Measurements from ENCODE around the gene AEN. TPM values are rescaled to one million over a fixed set of nuclear protein-coding genes. Genes with fewer than 3 reads are reported as not detected.

Gene AEN
- total RNA-seq, 4 donors from 2014 or later, result 21.6 to 32.8 (median 27.3) TPM

DNA sequence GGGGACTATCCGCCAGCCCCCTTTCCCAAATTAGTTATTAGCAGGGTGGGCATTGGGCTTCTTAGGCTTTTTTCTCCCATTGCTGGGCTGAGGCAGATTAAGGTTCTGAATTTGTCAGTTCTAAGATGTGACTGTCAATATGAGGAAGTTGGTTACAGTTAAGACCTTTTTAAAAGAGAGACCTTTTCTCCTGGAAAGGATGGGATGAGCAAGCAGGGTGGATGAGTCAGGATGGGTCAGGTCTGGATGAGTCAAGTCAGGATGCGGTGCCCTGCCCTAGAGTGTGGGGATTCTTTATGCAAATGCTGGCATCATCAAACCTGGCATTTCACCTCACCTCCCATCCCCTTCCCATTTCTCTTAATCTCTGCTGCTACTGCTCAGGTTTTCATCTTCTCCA lies 1.9 kb downstream of the AEN start:
- WGBS, 2 donors, result 86 to 93% methylated on average over 2 of the region's 2 CpGs
- DNase-seq, result no peak
- no peak for TF ChIP-seq POLR2A (IDR thresholded peaks at IDR 0.05)
- TF ChIP-seq, protein P1, sequence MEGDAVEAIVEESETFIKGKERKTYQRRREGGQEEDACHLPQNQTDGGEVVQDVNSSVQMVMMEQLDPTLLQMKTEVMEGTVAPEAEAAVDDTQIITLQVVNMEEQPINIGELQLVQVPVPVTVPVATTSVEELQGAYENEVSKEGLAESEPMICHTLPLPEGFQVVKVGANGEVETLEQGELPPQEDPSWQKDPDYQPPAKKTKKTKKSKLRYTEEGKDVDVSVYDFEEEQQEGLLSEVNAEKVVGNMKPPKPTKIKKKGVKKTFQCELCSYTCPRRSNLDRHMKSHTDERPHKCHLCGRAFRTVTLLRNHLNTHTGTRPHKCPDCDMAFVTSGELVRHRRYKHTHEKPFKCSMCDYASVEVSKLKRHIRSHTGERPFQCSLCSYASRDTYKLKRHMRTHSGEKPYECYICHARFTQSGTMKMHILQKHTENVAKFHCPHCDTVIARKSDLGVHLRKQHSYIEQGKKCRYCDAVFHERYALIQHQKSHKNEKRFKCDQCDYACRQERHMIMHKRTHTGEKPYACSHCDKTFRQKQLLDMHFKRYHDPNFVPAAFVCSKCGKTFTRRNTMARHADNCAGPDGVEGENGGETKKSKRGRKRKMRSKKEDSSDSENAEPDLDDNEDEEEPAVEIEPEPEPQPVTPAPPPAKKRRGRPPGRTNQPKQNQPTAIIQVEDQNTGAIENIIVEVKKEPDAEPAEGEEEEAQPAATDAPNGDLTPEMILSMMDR (IDR thresholded peaks at IDR 0.05), result no peak
- Histone ChIP-seq H3K36me3 (peaks cover 11 to 15% of the 10 kb centered on the region in 2 donors), H3K4me3 (replicated peaks in 1 of 3) (no peak overlapping the region), H3K4me1 (peaks cover 20 to 38% of the 10 kb centered on the region in 2 donors), H3K27me3 (no peaks in the 10 kb centered on the region), H3K27ac (peak overlapping the region; percentile 11 to 82 (median 16)), H3K9me3 (no peaks in the 10 kb centered on the region)
- intact Hi-C loops (cut with DNase I), result loop anchor here (10.0 kb wide), 2 partner anchors 212 to 272 kb away; partner anchors contain the start of gene HAPLN3

DNA sequence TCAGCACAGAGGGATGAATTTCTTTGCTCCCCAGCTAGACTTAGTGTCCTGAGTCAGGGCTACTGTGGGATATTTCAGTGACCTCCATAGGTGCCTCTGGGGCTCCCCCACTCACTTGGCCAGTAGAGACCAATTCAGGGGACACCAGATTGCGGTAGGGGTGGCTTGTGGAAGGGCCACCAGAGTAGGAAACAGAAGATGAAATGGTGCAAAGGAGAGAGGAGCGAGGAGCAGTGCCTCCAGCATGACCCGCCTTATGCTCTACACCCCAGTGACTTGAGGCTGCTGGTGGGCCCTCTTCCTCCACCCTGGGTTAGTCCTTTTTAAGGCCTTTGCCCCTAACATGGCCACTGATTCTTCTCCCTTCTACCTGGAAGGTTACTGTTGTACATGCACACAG lies 2.5 kb downstream of the AEN start:
- intact Hi-C loops (cut with DNase I), result loop anchor here (10.0 kb wide), 2 partner anchors 211 to 271 kb away; partner anchors contain the start of gene HAPLN3

DNA sequence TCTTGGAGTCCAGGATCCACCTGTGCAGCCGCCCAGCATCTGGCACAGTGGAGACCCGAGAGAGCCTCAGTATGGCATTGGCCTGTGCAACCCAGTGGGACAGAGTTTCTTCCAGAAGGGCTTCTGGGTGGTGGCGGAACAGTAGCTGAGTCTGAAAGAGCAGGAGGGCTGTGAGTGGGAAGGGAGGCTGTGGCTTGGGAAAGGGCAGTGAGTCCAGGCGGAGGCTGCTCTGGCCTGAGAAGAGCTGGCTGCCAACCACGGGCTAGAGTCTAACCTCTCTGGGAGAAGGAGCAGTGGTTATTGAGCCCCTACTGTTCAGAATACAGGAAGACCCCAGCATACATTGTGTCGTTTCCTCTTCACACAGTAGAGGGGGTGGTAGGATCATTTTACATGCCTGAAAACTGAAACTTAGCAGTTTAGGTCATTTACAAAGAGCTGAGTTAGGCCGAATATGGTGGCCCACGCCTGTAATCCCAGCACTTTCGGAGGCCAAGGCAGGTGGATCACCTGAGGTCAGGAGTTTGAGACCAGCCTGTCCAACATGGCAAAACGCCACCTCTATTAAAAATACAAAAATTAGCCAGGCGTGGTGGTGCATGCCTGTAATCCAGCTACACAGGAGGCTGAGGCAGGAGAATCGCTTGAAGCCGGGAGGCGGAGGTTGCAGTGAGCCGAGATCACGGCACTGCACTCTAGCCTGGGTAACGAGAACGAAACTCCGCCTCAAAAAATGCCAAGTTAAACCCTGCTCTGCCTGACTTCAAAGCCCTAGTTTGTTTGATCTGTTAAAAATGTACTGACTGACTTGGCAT lies 3.2 kb downstream of the AEN start:
- H3K4me1 ChIP-seq, result peaks cover 20 to 41% of the 10 kb centered on the region in 2 donors
- peaks cover 19 to 21% of the 10 kb centered on the region in 2 donors for H3K36me3 ChIP-seq
- no peak overlapping the region for H3K4me3 ChIP-seq (replicated peaks in 1 of 3)
- intact Hi-C loops (cut with DNase I), result loop anchor here (10.0 kb wide), 2 partner anchors 210 to 270 kb away; partner anchors contain the start of gene HAPLN3
- H3K27ac ChIP-seq, result peak overlapping the region in 2 of 3 donors; percentile 26 to 44
- WGBS, 2 donors, result 68 to 73% methylated on average over 19 of the region's 19 CpGs
- H3K9me3 ChIP-seq, result no peaks in the 10 kb centered on the region
- TF ChIP-seq, protein P1 (IDR thresholded peaks at IDR 0.05), result peak in 4 of 6 experiments; percentile 42 to 65 (median 55)
- no peak for TF ChIP-seq POLR2A (IDR thresholded peaks at IDR 0.05)
- H3K27me3 ChIP-seq, result no peaks in the 10 kb centered on the region
- DNase-seq, result no peak

More for the DNA sequence above, 2.5 kb downstream of the AEN start:
- Histone ChIP-seq H3K27ac (peak overlapping the region in 1 of 3 donors; percentile 82), H3K36me3 (peaks cover 12 to 15% of the 10 kb centered on the region in 2 donors), H3K4me3 (replicated peaks in 1 of 3) (no peak overlapping the region), H3K9me3 (no peaks in the 10 kb centered on the region), H3K27me3 (no peaks in the 10 kb centered on the region), H3K4me1 (peaks cover 20 to 41% of the 10 kb centered on the region in 2 donors)
- TF ChIP-seq, protein P1 (IDR thresholded peaks at IDR 0.05), result no peak
- TF ChIP-seq POLR2A (IDR thresholded peaks at IDR 0.05), result no peak
- no peak for DNase-seq
- WGBS, 2 donors, result 94 to 95% methylated on average over 3 of the region's 3 CpGs

DNA sequence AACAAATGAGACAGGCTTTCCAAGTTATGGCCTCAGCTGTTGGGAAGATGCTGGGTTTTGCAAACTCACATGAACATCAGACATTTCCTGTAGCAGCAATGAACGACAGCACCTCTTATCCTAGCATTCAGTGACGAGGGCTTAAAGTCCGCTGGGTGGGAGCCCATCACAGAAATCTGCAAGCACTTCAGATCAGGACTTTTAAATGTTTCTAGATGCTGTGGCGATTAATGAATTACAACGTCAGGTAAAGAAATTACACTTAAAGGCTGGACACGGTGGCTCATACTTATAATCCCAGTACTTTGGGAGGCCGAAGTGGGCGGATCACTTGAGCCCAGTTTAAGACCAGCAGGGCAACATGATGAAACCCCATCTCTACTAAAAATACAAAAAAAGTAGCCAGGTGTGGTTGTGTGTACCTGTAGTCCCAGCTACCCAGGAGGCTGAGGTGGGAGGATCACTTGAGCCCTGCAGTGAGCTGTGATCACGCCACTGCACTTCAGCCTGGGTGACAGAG lies 3.9 kb downstream of the AEN start:
- Histone ChIP-seq H3K27ac (peak overlapping the region in 2 of 3 donors; percentile 26 to 44), H3K4me3 (replicated peaks in 1 of 3) (no peak overlapping the region)

More for the DNA sequence above, 3.9 kb downstream of the AEN start:
- Histone ChIP-seq H3K36me3 (peaks cover 22 to 27% of the 10 kb centered on the region in 2 donors), H3K9me3 (no peaks in the 10 kb centered on the region), H3K4me1 (peaks cover 24 to 44% of the 10 kb centered on the region in 2 donors), H3K27me3 (no peaks in the 10 kb centered on the region)
- TF ChIP-seq POLR2A (IDR thresholded peaks at IDR 0.05), result no peak
- TF ChIP-seq, protein P1 (IDR thresholded peaks at IDR 0.05), result no peak
- no peak for DNase-seq
- intact Hi-C loops (cut with DNase I), result loop anchor here (10.0 kb wide), 2 partner anchors 210 to 270 kb away; partner anchors contain the start of gene HAPLN3
- 84% methylated on average over 9 of the region's 9 CpGs for WGBS, 2 donors

Measured in thyroid gland (tissue), 4 donors.